Activated gamma-delta T cell (primary cell): ENCODE data around the gene RDH8.

Experiments
- DNase-seq: peaks from one replicate; lab custom pipeline; 2025; lab: John Stamatoyannopoulos, UW

The RDH8 gene

GRCh38 chr19:10036601-10037071 lies 23.4 kb downstream of the RDH8 start:
- no peak for DNase-seq

- DNase-seq, result no peak
These were observed 24.1 kb downstream of the RDH8 start for GRCh38 chr19:10037367-10037766.

- DNase-seq, result no peak
These were observed 24.5 kb downstream of the RDH8 start for GRCh38 chr19:10037809-10038208.

GRCh38 chr19:10043286-10043927 lies 30.1 kb downstream of the RDH8 start:
- no peak for DNase-seq

GRCh38 chr19:10044390-10044789 lies 31.1 kb downstream of the RDH8 start:
- no peak for DNase-seq

- no peak for DNase-seq
These were observed 32.1 kb downstream of the RDH8 start for GRCh38 chr19:10045371-10045770.

GRCh38 chr19:10049626-10050025 lies 36.3 kb downstream of the RDH8 start:
- no peak for DNase-seq

GRCh38 chr19:10052602-10053360 lies 39.5 kb downstream of the RDH8 start:
- DNase-seq, result no peak

- DNase-seq, result no peak
These were observed 48.5 kb downstream of the RDH8 start for GRCh38 chr19:10061717-10062310.

GRCh38 chr19:10068205-10068604 lies 54.9 kb downstream of the RDH8 start:
- DNase-seq, result no peak

GRCh38 chr19:10069046-10069445 lies 55.8 kb downstream of the RDH8 start:
- DNase-seq, result no peak

GRCh38 chr19:10070730-10071446 lies 57.6 kb downstream of the RDH8 start:
- no peak for DNase-seq
